Subcutaneous adipose tissue (tissue), 4 donors: ENCODE data around the gene NUFIP2. TPM values are rescaled to one million over a fixed set of nuclear protein-coding genes. Genes with fewer than 3 reads are reported as not detected.

Source experiments
- total RNA-seq, 4 donors: library from RNA; depleted of rRNA; stranded (reverse); fragments of >200 nt; gene quantifications; one replicate each; pipeline ENCODE4 v1.1.0, GENCODE V29; 2016
- TF ChIP-seq, protein P1 (sequence below): fragments of 450-650 bp; IDR thresholded peaks from one replicate; pipeline ENCODE4 v1.5.1; 2016; ENCODE audit warnings: low read depth, mild to moderate bottlenecking, control low read depth, antibody characterized with exemption, moderate library complexity

Gene NUFIP2
- total RNA-seq, 4 donors from 2014 or later = 32.4 to 45.2 (median 39.4) TPM

DNA sequence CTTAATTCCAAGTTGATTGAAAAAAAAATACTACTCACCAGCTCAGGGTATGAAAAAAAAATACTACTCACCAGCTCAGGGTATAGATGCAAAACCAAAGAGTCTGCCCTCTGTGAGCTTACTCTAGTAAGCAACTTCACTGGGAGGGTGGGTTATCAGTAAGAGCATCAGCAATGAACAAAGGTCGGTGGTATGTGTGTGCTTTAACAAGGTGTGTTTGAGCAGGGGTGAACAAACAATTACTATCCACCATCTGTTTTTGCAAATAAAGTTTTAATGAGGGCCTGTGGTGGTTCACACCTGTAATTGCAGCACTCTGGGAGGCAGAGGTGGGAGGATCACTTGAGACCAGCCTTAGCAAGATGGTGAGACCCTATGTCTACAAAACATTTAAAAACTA is 20.0 kb downstream of the NUFIP2 start:
- TF ChIP-seq, protein P1, sequence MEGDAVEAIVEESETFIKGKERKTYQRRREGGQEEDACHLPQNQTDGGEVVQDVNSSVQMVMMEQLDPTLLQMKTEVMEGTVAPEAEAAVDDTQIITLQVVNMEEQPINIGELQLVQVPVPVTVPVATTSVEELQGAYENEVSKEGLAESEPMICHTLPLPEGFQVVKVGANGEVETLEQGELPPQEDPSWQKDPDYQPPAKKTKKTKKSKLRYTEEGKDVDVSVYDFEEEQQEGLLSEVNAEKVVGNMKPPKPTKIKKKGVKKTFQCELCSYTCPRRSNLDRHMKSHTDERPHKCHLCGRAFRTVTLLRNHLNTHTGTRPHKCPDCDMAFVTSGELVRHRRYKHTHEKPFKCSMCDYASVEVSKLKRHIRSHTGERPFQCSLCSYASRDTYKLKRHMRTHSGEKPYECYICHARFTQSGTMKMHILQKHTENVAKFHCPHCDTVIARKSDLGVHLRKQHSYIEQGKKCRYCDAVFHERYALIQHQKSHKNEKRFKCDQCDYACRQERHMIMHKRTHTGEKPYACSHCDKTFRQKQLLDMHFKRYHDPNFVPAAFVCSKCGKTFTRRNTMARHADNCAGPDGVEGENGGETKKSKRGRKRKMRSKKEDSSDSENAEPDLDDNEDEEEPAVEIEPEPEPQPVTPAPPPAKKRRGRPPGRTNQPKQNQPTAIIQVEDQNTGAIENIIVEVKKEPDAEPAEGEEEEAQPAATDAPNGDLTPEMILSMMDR = no peak

DNA sequence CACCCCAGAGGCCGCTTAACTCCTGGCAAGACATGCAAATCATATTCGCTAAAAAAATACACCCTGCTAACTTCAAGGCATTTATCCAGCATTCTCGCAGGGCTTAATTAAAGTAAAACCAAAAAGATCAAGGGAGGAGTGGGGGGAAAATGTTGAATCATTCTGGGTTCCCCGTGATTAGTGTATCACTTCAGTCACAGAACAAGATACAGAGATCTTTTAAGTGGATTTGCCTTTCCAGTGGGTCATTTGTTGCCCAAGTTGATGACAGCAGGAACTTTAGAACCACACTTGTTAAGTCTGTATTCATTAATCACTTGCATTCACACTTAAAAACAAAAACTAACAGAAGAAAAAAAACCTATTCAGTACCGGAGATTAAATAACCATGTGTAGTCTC is 30.0 kb downstream of the NUFIP2 start:
- TF ChIP-seq, protein P1 = no peak

DNA sequence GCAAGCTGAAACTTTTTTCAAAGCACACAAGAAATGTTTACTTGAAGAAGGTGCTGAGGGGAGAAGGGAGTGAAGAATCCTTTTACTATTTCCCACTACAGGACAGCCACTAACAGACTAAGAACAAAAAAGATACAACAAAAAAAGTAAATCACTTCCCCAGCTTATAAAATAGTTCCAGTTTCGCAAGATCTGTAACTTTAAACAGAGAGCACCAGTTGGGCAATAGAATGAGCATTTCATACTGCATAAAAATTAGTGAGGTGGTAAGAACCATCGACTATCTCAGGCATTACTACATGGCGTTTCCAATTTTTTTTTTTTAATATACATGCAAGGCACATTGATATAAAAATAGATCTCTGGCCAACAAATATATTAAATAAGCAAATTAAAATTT is 36.2 kb downstream of the NUFIP2 start:
- TF ChIP-seq, protein P1 = no peak

DNA sequence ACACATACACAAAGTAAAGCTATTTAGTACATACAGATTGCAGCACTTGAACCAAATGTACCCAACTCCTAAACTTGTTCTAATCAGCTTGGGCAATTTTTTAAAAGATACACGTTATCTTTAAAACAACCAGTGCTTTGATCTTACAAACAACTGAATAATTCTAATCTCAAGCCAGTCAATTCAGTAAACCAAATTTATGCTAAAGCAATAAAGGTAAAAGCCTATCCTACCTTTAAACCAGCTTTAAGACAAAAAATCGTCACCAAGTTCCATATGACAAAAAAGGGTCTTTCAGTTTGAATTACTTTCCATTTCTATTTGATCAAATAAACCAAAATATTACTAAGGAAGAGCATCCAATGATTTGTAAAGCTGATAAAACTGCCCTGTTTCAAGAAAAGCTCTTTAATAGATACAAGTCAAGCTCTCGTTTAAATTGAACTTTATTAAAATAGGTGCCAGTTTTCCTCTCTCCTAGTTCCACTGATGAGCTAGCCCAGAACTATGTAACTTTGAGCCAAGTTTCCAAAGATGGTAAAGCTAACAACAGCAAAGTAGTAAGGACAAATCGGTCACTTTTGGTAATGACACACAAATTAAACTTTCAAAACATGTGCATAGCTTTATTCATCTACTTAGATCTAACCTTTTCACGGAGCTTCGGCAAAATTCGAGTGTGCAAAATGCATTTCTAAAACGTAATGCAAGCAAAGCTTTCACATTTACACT is 37.0 kb downstream of the NUFIP2 start:
- TF ChIP-seq, protein P1 = no peak

DNA sequence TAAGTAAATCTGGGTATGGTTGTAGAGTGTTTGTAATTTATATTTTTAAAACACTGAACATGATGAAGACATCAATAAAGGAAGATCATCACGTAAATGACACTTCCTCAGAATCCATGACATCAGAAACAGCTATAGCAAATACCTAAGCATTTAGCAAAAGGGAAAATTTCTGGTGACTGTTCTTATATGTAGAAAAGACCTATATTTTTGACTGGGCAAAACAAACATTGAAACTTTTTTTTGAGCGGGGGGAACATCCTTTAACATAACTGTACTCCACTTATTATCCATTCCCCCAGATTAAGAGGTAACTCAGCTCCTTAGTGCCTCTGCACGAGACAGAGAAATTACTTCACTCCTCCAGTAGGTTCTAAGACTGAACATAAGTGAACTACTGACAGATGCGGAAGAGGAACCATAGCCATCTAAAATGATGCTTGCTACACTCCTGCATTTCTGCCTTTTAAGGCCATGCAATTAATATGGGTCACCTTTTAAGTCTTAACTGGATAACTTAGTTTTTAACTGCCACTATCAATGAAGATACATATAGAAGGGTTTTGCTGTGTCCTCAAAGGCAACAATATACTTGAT is 37.9 kb downstream of the NUFIP2 start:
- TF ChIP-seq, protein P1 = no peak

DNA sequence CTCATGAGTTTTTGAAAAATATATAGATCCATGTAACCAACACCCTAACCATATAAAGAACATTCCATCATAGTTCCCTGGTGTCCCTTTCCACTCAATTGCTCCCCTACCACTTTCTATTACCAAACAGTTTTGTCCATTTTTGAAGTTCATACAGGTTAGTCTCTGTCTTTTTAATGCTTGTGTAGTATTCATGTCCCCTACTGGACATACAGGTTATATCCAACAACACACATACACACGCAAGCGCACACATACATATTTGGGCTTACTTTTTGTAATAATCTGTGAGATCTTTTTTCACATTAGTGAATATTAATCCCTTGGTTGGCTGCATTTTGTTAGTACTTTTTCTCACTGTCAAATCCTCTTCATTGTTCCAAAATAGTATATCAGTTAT is 40.9 kb downstream of the NUFIP2 start:
- TF ChIP-seq, protein P1 = no peak

DNA sequence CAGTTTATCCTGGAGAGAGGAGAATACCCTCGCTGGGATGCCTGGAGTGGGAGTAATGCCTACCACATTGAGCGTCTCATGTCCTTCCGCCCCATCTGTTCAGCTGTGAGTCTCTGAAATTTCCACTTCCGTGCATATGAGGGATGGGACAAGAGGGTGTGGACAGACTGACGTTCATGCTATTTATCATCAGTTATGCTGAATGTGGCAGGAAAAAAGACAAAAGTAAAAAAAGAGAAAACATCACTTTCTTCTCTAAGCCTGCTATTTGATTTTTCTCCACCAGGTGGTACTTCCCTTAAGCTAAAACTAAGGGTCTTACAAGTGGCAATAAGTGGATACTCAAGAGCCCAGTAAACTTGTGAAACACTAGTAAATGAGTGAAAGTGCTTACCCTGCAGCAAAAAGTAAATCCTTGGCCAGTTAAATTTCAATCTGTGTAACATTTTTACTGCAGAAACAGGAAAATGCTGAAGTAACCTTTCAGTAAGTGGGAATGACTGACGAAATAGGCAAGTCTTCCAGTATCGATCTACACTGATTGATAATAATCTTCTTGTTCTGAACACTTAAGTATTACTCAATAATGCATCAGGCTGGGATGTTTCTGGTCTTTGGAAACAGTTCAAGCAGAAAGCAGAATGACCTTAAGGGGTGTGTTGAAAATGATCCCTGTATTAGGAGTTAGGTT is 41.7 kb downstream of the NUFIP2 start:
- TF ChIP-seq, protein P1 = no peak
